NCI-H2196 treated with DMSO at 0.1 percent for 48 hours (cell line): ENCODE data around the gene C6orf47.
A peak's percentile ranks its signal among the peaks of the same experiment; 100 is the strongest.

ENCODE experiments used
- DNase-seq: peaks from one replicate; lab custom pipeline; 2025; ENCODE audit not compliant: unreplicated experiment; lab: John Stamatoyannopoulos, UW

C6orf47 gene

DNA sequence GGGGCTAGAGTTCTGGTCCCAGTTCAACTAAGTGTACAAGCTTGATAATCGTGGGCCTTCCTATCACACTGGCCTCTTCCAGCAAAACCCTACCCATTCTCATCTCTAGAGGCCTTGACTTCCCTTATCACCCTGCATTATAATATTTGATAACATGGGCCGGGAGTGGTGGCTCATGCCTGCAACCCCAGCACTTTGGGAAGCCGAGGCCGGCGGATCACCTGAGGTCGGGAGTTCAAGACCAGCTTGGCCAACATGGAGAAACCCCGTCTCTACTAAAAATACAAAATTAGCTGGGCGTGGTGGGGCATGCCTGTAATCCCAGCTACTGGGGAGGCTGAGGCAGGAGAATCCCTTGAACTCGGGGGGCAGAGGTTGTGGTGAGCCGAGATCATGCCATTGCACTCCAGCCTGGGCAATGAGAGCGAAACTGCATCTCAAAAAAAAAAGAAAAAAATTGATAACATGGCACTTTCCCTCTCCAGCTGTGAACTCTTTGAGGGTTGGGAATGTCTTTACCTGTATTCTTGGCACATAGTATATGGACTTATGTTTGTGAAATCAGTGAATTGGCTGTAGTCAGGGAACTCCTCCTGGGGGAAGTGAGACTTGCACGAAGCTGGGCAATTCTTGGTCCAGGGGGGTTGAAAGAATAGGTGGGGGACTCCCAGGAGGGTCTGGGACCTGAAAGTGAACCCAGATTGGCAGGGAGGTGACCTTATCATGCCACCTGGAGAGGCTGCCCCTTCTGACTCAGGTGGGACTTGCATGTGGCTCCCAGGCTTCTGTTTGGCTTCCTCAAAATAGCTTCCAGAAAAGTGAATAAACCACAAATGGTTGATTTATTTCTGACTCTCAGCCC lies 915 bp upstream of the C6orf47 start:
- DNase-seq: no peak

DNA sequence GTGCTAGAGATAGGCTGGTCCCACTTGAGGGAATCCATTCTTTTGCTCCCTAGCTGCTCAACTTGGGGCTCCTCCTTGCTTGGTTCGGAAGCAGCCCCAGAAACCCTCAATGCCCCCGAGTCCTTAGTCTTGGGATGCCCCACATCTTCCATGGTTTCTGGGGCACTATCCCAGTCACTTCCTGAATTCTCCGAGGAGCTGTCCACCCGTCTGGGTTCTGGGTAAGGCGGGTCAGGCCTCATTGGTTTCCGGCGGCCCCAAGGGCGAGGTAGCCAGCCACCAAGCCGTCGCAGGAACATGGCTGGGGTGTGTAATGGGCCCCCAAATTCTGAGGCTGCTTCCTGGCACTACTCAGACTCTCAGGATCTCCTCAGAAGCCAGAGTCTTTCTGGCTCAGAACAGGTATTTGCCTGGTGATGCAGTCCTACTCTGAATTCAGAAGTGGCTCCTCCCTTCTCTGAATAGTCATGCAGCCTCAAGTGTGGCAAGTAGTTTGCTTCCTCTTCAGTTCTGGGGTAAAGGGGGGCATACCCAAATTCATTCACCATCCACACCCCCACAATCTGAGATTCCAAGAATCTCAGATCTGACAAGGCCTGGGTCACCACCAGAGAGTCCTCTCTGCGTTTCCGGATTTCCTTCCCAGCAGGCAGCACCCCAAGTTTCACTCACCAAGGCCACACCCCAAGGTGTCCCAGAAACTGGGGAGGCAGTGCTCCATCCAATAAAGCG lies 763 bp downstream of the C6orf47 start:
- DNase-seq: no peak

DNA sequence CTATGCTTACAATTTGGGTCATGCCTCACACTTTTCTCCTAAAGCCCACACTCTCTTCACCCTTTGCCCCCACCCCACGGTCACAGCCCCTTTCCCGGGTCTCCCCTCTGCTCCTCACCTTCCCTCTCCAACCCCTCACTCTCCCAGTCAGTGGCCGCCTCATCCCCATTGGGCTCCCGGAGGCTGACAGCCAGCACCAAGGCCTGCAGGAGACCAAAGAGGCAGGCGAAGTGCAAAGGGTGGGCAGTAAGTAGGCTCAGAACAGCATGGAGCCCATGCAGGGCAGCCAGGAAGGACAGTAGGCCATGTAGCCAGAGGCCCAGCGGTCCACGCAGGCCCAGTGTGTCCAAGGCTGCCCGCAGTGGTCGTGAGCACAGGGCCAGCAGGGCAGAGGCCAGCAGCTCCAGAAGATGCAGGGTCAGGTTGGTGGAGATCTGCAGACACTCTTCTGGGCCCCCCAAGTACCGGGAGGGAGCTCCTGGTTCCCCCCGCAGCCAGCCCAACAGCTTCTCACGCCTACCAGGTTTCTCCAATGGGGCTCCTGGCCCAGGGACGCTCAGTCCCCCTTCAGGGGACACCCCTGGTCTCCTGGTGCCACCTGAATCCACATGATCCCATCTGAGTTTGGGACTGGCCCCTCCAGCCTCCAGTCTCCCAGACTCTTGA lies 1.5 kb downstream of the C6orf47 start:
- DNase-seq: no peak

DNA sequence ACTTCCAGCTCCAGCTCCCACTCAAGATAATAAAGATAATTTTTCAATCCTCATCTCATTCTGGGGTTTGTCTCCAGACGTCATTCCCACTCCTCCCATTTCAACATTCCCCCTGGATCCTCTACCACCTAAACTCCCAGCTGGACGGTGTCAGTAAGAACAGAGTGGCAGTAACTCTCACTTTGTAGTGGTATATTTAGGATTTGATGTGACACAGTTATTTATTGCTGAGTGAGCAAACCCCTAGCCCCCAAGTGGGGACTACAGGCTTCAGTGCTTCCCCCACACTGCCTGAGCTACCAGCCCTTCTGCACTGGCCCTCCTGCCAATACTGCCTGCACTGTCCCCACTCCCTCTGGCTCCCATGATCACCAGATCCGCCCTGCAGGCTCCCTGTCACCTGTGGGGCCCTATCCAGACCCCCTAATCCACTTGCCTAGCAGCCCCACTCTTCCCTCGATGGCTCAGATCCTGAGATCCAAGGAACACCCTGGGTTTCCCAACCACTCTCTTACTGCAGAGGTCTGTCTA lies 2.4 kb downstream of the C6orf47 start:
- no peak for DNase-seq

DNA sequence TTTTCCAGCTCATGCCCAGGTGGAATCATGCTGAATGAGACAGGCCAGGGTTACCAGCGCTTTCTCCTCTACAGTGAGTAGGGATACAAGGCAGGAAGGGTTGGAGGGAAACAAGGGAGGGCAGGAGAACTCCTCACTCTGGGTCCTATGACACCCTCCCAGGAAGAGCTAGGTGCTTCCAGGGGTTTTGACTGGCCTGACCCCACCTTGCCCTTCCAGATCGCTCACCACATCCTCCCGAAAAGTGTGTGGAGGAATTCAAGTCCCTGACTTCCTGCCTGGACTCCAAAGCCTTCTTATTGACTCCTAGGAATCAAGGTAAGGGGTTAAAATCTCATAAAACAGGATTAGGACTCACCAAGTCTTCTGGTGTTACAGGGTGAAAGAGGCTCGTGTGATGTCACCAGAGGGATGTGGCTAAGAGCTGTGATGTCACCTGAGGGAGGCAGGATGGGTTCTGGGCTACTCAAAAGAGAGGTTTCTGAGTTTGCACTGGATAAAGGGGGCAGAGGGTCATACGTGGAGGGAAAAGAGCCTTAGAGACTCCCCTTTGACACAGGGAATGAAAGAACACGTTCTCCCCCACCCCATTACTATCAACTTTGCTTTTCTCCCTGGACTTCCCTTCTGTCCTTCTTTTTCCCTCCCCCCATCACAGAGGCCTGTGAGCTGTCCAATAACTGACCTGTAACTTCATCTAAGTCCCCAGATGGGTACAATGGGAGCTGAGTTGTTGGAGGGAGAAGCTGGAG lies 3.0 kb downstream of the C6orf47 start:
- no peak for DNase-seq

DNA sequence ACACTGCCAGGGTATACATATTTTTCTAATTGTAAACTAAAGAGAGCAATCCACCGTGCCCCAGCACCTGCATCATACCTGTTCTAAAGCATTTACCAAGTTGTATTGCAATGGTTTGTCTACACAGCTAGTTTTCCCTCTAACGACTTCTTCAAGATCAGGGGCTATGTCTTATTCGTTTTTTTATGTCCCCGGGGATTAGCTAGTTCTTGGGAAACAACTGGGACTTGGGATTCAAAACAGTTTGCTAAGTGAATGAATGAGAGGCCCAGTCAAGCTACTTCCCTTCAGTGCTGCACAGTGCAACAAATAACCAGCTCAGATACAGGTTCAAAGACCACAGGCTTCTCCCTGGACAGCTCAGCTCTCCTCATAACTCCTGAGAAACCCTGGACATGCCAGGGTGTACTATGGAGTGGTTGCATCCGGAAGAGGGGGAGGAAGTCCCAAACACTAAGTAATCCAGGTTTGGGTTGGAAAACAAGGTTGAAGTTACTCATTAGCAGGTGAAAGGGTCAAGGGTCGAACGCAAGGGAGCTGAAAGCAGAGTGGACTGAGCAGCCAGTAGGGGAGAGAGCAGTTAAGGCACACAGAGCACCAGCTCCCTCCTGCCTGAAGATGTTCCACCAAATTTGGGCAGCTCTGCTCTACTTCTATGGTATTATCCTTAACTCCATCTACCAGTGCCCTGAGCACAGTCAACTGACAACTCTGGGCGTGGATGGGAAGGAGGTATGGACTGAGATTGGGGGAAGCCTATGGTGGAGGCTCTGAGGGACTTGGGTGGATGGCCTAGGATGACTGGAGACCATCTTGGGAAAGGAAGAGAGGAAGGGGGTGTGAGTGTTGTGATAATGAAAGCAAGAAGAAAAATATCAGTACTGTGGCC lies 5.0 kb downstream of the C6orf47 start, which contains the start of gene APOM:
Gene APOM, plus strand, starts transcription at position 546 of the 889 bp plus-strand sequence. Its CDS starts 73 bp downstream, at position 619.
- DNase-seq: no peak

DNA sequence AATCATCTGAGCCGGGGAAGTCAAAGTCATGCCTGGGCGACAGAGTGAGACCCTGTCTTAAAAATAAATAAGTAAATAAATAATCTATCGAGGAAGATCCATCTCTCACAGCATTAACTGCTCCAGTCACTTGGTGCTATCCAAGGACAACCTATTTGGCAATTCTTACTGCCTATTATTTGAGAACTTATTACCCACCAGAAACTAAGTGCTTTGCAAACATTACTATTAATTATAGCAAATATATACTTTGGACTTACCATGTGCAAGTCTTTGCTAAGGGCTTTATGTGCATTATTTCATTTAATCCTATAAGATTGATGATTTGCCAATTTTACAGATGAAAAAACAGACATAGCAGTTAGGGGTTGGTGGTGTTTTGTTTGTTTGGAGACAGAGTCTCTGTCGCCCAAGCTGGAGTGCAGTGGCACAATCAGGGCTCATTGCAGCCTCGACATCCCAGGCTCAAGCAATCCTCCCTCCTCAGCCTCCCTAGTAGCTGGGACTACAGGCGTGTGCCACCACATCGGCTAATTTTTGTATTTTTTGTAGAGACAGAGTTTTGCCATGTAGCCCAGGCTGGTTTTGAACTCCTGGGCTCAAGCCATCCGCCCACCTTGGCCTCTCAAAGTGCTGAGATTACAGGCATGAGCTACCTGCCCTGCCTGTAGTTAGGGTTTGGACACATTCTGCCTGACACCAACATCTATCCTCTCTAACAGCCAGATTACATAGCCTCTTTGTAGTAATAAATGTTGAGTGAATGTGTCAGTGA lies 5.8 kb downstream of the C6orf47 start:
- no peak for DNase-seq

DNA sequence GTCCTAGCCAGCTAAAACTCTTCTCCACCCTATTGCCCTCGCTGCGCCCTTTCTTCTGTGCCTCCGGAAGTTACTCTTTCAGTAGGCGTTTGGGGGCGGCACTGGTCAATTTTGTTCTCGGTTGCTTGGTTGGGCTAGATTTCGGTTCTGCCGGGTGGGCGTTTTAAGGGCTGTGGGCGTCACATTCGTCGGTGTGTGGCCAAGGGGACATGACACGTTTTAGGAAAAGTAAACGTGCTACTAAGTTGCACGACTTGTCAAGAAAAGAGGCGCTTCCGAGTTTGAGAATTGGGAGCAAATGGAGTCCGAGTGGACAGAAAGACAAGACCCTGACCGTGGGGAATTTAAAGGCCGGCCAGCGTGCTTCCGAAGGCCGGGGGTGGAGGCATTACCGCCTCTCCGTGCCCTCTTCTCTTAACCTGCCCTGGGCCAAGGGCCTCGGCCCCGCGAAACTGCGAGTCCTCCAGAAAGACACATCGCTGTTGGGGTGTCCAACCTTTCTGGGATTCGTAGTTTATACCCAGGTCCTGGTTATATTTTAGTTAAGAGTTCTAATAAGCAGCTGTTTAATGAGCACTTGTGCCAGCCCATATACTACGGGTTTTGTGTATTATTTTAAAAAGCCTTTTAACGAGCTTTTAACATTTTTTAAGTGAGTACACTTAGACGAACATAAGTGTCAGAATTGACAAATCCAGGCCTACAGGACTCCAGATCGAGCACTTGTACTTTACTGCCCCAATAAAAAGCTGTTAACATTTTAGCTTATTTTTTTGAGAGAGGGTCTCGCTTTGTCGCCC lies 7.5 kb downstream of the C6orf47 start:
- DNase-seq: peak; percentile 95

DNA sequence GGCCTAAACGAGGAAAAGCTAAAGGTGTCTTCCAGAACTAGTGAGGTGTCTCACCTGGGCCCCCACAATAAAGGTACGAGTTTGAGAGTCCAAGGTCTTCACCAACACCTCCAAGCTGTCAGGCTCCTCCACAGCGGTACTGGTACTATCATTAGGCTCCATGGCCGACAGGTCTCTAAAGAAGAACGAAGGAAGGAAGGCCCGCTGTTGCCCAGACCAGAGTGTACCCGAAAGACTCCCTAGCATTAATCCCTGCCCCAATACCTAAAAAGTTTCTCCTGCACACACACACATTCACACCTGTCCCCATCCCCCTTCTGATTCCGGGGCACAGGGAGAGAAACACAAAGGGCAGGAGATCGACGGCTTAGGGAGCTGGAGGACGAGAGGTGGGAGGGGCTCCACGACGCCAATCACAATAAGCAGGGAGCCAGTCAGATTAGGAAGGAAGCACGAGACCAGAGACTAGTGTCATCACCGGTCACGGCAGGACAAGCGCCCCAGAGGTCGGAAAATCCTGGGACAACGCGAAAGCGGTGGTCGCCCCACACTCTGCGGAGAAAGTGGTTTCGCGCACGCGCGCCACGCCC lies 8.9 kb downstream of the C6orf47 start:
- peak; percentile 60 for DNase-seq

DNA sequence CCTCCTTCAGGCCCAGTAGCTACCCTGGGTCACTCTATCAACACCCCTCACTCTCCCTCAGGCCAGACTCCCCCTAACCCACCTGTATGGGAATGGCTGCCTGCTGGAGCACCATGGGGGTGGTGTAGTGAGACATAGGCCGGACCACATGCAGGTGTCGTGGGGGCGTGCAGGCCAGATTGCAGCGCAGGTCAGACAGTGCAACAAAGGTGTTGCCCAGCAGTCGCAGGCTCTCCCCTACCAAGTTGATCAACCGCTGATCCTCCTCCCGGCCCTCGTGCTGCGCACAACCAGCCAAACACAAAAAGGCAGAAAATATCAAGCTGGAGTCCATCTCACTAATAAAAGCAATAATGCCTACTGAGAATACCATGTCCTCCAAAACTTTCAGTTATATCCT lies 15.3 kb downstream of the C6orf47 start:
- no peak for DNase-seq

DNA sequence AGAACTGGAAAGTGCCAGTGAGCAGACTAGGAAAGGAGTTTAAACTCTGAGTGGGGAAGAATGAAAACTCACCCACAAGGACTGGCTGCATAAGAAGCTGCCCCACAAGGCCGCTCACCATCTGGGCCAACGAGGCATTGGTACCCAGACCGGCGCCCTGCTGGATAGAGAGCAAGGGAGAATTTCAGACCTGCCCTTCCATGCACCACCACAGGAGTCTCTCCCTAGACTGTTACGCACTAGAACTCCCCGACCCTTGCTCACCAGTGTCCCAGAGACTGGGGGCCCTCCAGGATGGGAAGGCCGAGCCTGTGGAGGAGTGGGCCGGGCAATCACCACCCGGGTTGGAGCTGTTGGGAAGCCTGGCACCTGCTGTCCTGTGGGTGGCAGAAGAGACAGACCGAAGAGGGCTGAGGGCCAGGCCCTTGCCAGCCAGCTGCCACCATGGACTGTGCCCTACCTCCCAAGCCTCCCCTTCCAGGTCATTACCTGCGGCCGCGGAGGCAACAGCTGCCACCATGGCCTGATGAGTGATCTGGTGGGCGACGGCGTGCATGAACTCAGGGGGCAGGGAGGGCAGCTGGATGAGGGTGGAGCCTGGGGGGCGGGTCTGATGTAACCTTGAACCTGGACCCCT lies 16.6 kb downstream of the C6orf47 start:
- no peak for DNase-seq

DNA sequence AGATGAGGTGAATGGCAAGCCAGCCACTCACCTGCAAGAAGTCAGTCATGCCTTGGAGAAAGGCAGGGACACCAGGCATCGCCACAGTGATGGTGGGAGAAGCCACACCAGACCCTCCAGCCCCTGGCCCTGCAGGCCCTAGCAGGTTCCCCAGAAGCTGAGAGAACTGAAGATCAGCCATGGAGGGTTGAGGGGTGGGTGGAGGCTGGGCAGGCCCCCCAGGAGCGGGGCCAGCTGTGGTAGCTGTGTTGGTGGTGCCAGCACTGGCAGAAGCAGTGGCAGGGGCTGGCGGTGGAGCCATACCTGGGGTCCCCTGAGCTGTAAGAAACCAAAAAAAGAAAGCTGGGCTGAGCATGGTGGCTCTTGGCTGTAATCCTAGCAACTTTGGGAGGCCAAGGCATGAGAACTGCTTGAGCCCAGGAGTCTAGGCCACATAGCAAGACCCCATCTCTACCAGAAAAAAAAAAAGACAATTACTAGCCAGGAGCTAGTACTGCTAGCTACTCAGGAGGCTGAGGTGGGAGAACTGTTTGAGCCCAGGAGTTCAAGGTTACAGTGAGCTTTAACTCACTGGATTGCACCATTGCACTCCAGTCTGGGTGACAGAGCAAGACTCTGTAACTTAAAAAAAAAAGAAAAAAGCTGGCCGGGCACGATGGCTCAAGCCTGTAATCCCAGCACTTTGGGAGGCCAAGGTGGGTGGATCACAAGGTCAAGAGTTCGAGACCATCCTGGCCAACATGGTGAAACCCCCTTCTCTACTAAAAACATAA lies 17.6 kb downstream of the C6orf47 start:
- DNase-seq: no peak

DNA sequence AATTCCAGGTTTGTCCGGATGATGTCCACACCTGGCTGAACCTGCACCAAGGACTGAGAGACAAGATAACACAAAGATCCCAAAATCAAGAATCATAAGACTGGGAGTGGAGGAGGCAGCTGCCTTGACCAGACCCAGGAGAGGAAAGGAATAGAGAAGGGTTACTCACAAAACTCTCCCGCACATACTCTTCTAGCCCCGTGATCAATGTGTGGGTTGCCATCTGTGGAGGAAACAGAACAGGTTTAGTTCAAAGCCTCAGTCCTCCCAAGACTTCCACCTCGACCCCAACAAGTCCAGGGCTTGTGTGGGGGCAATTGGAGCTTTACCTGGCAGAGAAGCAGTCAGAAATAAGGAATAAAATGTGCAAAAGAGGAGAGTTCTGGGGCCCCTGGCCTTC lies 19.2 kb downstream of the C6orf47 start:
- DNase-seq: no peak

DNA sequence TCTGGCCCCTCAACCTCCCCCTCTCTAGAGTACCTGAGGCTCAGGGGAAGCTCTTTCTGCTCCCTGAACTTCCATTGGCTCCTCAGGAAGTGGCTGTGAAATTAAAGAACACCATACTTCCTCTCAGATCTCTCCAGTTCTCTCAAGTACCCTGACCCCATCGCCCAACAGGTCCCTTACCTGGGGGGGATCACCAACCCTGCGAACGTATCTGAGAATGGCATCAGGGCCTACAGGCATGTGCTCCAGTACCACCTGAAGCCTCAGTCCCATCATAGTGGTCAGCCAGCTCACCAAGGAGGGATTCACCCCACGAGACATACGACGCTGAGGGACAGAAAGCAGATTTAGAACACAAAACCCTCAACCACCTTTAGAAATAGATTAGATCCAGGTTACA lies 20.0 kb downstream of the C6orf47 start:
- DNase-seq: no peak

DNA sequence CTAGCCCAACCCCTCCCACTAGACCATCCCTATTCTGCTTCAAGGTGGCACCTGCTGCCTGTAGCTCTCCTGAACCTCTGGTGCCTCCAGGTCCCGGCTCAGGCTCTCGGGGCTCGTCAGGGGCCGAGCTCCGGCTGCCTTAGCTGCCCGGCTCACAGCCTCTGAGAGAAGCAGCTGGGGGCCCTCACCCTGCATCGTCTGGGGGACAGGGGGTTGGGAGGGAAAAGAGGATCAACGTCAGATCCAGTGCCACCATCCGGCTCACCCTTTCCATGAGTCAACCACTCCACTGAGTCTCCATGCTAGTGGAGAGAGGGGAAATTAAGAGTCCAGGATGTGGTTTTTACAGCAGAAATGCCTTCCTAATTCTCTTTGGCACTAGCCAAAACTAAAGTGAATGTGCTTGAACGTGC lies 21.1 kb downstream of the C6orf47 start:
- DNase-seq: no peak

DNA sequence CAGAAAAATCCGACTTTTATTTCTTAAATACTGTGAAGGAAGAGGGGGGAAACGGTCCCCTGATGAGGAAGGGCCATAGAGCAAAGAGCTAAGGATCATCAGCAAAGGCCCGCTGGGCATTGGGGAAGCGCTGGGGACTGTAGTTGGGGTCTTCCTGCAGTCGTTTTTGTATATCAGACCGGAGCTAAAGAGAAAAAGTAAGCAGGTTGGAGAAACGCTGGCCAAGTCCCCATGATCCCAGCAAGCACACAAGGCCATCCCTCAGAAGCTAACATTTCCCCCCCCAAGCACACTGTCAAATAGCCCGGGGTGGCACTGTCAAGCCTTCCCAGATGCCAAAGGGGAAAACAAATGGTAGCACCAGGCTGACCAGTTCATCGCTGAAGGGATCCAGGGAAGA lies 21.5 kb downstream of the C6orf47 start:
- DNase-seq: no peak
